IMR-90 (cell line): ENCODE measurements around the gene DOCK9. TPM values are rescaled to one million over a fixed set of nuclear protein-coding genes. Genes with fewer than 3 reads are reported as not detected.

Experiments used
- ATAC-seq: fragments of 200-7000 bp; cut with Tn5 transposase; 2 replicates; pipeline ENCODE4 v1.9.1; 2020; ENCODE audit warnings: low read depth, mild to moderate bottlenecking, moderate library complexity
- BruUV-seq: library from RNA; stranded (reverse); fragments of 400-500 nt; replicated peaks from 2 replicates; lab custom pipeline; 2021; lab: Mats Ljungman, UMichigan
- CTCF ChIA-PET: fragments of 300-600 bp; formaldehyde crosslinking; extraction: SDS; loops from one replicate; lab custom pipeline; 2021; ENCODE audit warnings: antibody characterized with exemption; lab: Yijun Ruan, JAX
- POLR2A ChIA-PET: fragments of 300-600 bp; sonication (Branson Sonifier 250); formaldehyde crosslinking; loops from one replicate; lab custom pipeline; 2022; ENCODE audit warnings: antibody characterized with exemption; ENCODE audit not compliant: unreplicated experiment; lab: Charles Lee
- DNase-seq: peaks from one replicate; pipeline ENCODE4 v3.0.0; 2013
- H2AFZ ChIP-seq: replicated peaks from 2 replicates; pipeline ENCODE3; 2013; ENCODE audit warnings: low read length, mild to moderate bottlenecking; ENCODE audit not compliant: poor library complexity
- H2AK5ac ChIP-seq: 2 replicates; pipeline ENCODE4 v1.6.1; 2013; ENCODE audit warnings: low read depth, low read length, inconsistent platforms
- H2AK9ac ChIP-seq: replicated peaks from 2 replicates; pipeline ENCODE3; 2013; ENCODE audit warnings: mild to moderate bottlenecking, low read depth, low read length, moderate library complexity; ENCODE audit not compliant: poor library complexity
- H2BK120ac ChIP-seq: 2 replicates; pipeline ENCODE4 v1.6.1; 2013; ENCODE audit warnings: low read depth, low read length, inconsistent platforms
- H2BK15ac ChIP-seq: 3 replicates; pipeline ENCODE4 v1.6.1; 2013; ENCODE audit warnings: low read depth, low read length, inconsistent platforms
- H2BK20ac ChIP-seq: 2 replicates; pipeline ENCODE4 v1.6.1; 2013; ENCODE audit warnings: low read depth, mild to moderate bottlenecking, inconsistent platforms, low read length, moderate library complexity
- H2BK5ac ChIP-seq: 2 replicates; pipeline ENCODE4 v1.6.1; 2013; ENCODE audit warnings: mild to moderate bottlenecking, low read depth, low read length, inconsistent platforms; ENCODE audit not compliant: poor library complexity, severe bottlenecking
- H3K14ac ChIP-seq: replicated peaks from 2 replicates; pipeline ENCODE4 v1.6.1; 2013; ENCODE audit warnings: low read depth, low read length, inconsistent platforms
- H3K18ac ChIP-seq: 2 replicates; pipeline ENCODE4 v1.6.1; 2013; ENCODE audit warnings: low read depth, low read length, control low read depth
- H3K23ac ChIP-seq: 2 replicates; pipeline ENCODE4 v1.6.1; 2013; ENCODE audit warnings: low read depth, low read length, inconsistent platforms
- H3K27ac ChIP-seq: 2 replicates; pipeline ENCODE4 v1.5.1; 2013; ENCODE audit warnings: mild to moderate bottlenecking, control low read depth, low read length; ENCODE audit not compliant: insufficient read depth
- H3K27me3 ChIP-seq: 2 replicates; pipeline ENCODE4 v1.6.1; 2013; ENCODE audit warnings: low read length; ENCODE audit not compliant: control insufficient read depth, insufficient read depth
- H3K36me3 ChIP-seq: 2 replicates; pipeline ENCODE4 v1.6.1; 2013; ENCODE audit warnings: low read length, mixed read lengths; ENCODE audit not compliant: control insufficient read depth, insufficient read depth
- H3K4ac ChIP-seq: 2 replicates; pipeline ENCODE4 v1.6.1; 2013; ENCODE audit warnings: low read depth, low read length, inconsistent platforms
- H3K4me1 ChIP-seq: 2 replicates; pipeline ENCODE4 v1.6.1; 2013; ENCODE audit warnings: low read length, mixed read lengths; ENCODE audit not compliant: control insufficient read depth, insufficient read depth
- H3K4me2 ChIP-seq: 2 replicates; pipeline ENCODE4 v1.6.1; 2013; ENCODE audit warnings: low read depth, mild to moderate bottlenecking, control low read depth, low read length, moderate library complexity
- H3K4me3 ChIP-seq: 2 replicates; pipeline ENCODE4 v1.5.1; 2013; ENCODE audit warnings: low read depth, mild to moderate bottlenecking, control low read depth, low read length, moderate library complexity; ENCODE audit not compliant: insufficient read depth
- H3K56ac ChIP-seq: 2 replicates; pipeline ENCODE4 v1.6.1; 2013; ENCODE audit warnings: low read length, inconsistent platforms; ENCODE audit not compliant: insufficient read depth; ENCODE audit errors: extremely low read depth
- H3K79me1 ChIP-seq, 2 experiments: 2 replicates each; pipeline ENCODE4 v1.6.1; 2013; ENCODE audit warnings: low read length in 2 of 2, inconsistent platforms in 1 of 2, low read depth in 1 of 2
- H3K9ac ChIP-seq: 2 replicates; pipeline ENCODE4 v1.6.1; 2013; ENCODE audit warnings: low read depth, low read length, control low read depth
- H3K9me1 ChIP-seq: 2 replicates; pipeline ENCODE4 v1.6.1; 2013; ENCODE audit warnings: low read length, inconsistent platforms; ENCODE audit not compliant: insufficient read depth
- H3K9me3 ChIP-seq: 2 replicates; pipeline ENCODE4 v1.6.1; 2013; ENCODE audit warnings: low read length; ENCODE audit not compliant: control insufficient read depth, insufficient read depth
- H4K20me1 ChIP-seq: 2 replicates; pipeline ENCODE4 v1.6.1; 2013; ENCODE audit warnings: low read length, inconsistent platforms; ENCODE audit not compliant: insufficient read depth
- H4K5ac ChIP-seq: 2 replicates; pipeline ENCODE4 v1.6.1; 2013; ENCODE audit warnings: mild to moderate bottlenecking, low read depth, low read length, control low read depth
- H4K8ac ChIP-seq, 2 experiments: 2 replicates each; pipeline ENCODE4 v1.6.1; 2013; ENCODE audit warnings: low read depth in 2 of 2, low read length in 2 of 2, control low read depth in 1 of 2, inconsistent platforms in 1 of 2
- H4K91ac ChIP-seq: 2 replicates; pipeline ENCODE4 v1.6.1; 2013; ENCODE audit warnings: low read depth, low read length, inconsistent platforms; ENCODE audit not compliant: insufficient read depth
- BHLHE40 ChIP-seq: fragments of 150-350 bp; IDR thresholded peaks from 2 replicates; pipeline ENCODE4 v1.6.1; 2016; ENCODE audit warnings: mild to moderate bottlenecking, low read depth, low read length
- CEBPB ChIP-seq: IDR thresholded peaks from 2 replicates; pipeline ENCODE4 v1.6.1; 2012; ENCODE audit warnings: low read depth, low read length, improper control_type of control experiment
- CHD1 ChIP-seq: IDR thresholded peaks from 2 replicates; pipeline ENCODE4 v1.6.1; 2012; ENCODE audit warnings: low read depth, low read length, improper control_type of control experiment
- CTCF ChIP-seq: conservative IDR thresholded peaks from 2 replicates; pipeline ENCODE4 v1.5.1; 2012; ENCODE audit warnings: mild to moderate bottlenecking, low read depth, low read length, improper control_type of control experiment
- FOS ChIP-seq: fragments of 150-350 bp; IDR thresholded peaks from 2 replicates; pipeline ENCODE4 v1.6.1; 2016; ENCODE audit warnings: low read depth, low read length
- MAFK ChIP-seq: IDR thresholded peaks from 2 replicates; pipeline ENCODE4 v1.6.1; 2012; ENCODE audit warnings: low read depth, low read length, improper control_type of control experiment
- MAZ ChIP-seq: IDR thresholded peaks from 2 replicates; pipeline ENCODE4 v1.6.1; 2012; ENCODE audit warnings: low read depth, mild to moderate bottlenecking, low read length, improper control_type of control experiment, moderate library complexity, borderline replicate concordance
- MXI1 ChIP-seq: IDR thresholded peaks from 2 replicates; pipeline ENCODE4 v1.6.1; 2012; ENCODE audit warnings: low read depth, mild to moderate bottlenecking, low read length, moderate library complexity, borderline replicate concordance
- NFE2L2 ChIP-seq: fragments of 150-350 bp; IDR thresholded peaks from 2 replicates; pipeline ENCODE4 v1.6.1; 2016; ENCODE audit warnings: low read depth, mild to moderate bottlenecking, low read length
- POLR2A ChIP-seq: IDR thresholded peaks from 2 replicates; pipeline ENCODE4 v1.6.1; 2012; ENCODE audit warnings: mild to moderate bottlenecking, low read depth, low read length
- RAD21 ChIP-seq: IDR thresholded peaks from 2 replicates; pipeline ENCODE4 v1.6.1; 2012; ENCODE audit warnings: low read length, improper control_type of control experiment
- RCOR1 ChIP-seq: IDR thresholded peaks from 2 replicates; pipeline ENCODE4 v1.6.1; 2012; ENCODE audit warnings: mild to moderate bottlenecking, low read length, improper control_type of control experiment; ENCODE audit not compliant: insufficient replicate concordance
- RFX5 ChIP-seq: IDR thresholded peaks from 2 replicates; pipeline ENCODE4 v1.8.0; 2012; ENCODE audit warnings: low read depth, mild to moderate bottlenecking, low read length, moderate library complexity
- SMC3 ChIP-seq: fragments of 150-350 bp; IDR thresholded peaks from 2 replicates; pipeline ENCODE4 v1.6.1; 2016; ENCODE audit warnings: low read depth, mild to moderate bottlenecking, antibody characterized with exemption, low read length, moderate library complexity
- USF2 ChIP-seq: fragments of 150-350 bp; IDR thresholded peaks from 2 replicates; pipeline ENCODE4 v1.6.1; 2017; ENCODE audit warnings: mild to moderate bottlenecking, antibody characterized with exemption, low read length, low read depth
- WGBS, 2 experiments: methylation state at CpG; one replicate each; pipeline versions ENCODE4 v1.1.5 to v1.1.7; 2013; ENCODE audit warnings: missing lambda C conversion rate in 2 of 2; ENCODE audit not compliant: insufficient read length in 1 of 2; ENCODE audit errors: extremely low coverage in 2 of 2; 5-methylcytosine and 5-hydroxymethylcytosine counted together
- dilution Hi-C: fragments of 300-500 bp; cut with HindIII; formaldehyde crosslinking; loops from one replicate; pipeline ENCODE4 v1.14.3; 2018; ENCODE audit warnings: low sequenced_read_pairs; ENCODE audit not compliant: unreplicated experiment
- in situ Hi-C: fragments of 300-500 bp; cut with MboI; formaldehyde crosslinking; loops from 3 replicates; pipeline ENCODE4 v1.14.3; 2019; ENCODE audit warnings: low sequenced_read_pairs, inconsistent platforms, mixed read lengths
- intact Hi-C: fragments of 100-400 bp; cut with micrococcal nuclease; formaldehyde crosslinking; loops from 2 replicates; pipeline ENCODE4 v1.10.0; 2022
- polyA plus RNA-seq, 3 experiments: library from polyadenylated mRNA; depleted of rRNA; stranded (reverse); fragments of >200 nt; gene quantifications; 2 replicates each; pipeline ENCODE4 v1.2.3, GENCODE V29; 2012; ENCODE audit warnings: low replicate concordance in 1 of 3
- total RNA-seq: library from RNA; depleted of rRNA; stranded (reverse); fragments of >200 nt; gene quantifications from 2 replicates; pipeline ENCODE4 v1.2.3, GENCODE V29; 2012
- TF ChIP-seq, protein P1 (sequence below): fragments of 150-350 bp; IDR thresholded peaks from 2 replicates; pipeline ENCODE4 v1.6.1; 2016; ENCODE audit warnings: low read depth, mild to moderate bottlenecking, low read length, moderate library complexity, borderline replicate concordance

The DOCK9 gene
- total and polyA plus RNA-seq, 2 of the 4 experiments (the other 2 are of a cell fraction): 4.8 to 7.2 TPM

DNA sequence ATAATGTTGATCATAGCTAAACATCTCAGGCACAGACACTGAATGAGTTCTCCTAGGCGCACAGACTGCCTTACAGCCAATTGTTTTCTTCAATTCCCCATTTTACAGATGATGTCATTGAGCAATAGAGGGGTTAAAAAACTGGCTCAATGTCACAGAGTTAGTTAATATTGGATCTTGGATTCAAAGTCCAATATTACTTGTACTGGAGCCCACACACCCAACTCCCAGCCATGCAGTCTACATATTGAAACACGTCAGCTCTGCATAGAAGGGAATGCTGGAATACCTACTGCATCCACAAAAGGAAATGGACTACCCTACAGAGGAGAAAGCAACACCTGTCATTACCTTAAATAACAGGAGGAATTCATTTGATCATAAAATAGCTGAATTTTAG is 149.2 kb downstream of the DOCK9 start:
- H3K27me3 ChIP-seq: no peaks in the 10 kb centered on the region; the same call in 1 of the 2 replicates
- no peak overlapping the region for H2AK9ac ChIP-seq
- no peak for DNase-seq
- intact Hi-C loops: no loop called here
- POLR2A ChIA-PET: no interaction called here
- no peak overlapping the region for H3K14ac ChIP-seq
- H4K5ac ChIP-seq: no peak overlapping the region
- no peak overlapping the region for H2BK20ac ChIP-seq
- no peak overlapping the region for H2BK120ac ChIP-seq
- no peak overlapping the region for H3K27ac ChIP-seq
- no peak overlapping the region for H2AK5ac ChIP-seq
- H3K9me3 ChIP-seq: no peaks in the 10 kb centered on the region
- H3K9me1 ChIP-seq: peaks cover 15% of the 10 kb centered on the region; the same call in 1 of the 2 replicates
- no peaks in the 10 kb centered on the region for H3K4me1 ChIP-seq
- no peak for ATAC-seq
- H3K79me1 ChIP-seq: no peaks in the 10 kb centered on the region
- no peak overlapping the region for H2BK5ac ChIP-seq
- H3K4me3 ChIP-seq: no peak overlapping the region
- no peak overlapping the region for H3K23ac ChIP-seq
- dilution Hi-C loops: no loop called here
- H2BK15ac ChIP-seq: no peak overlapping the region
- H2AFZ ChIP-seq: no peak overlapping the region
- no peak overlapping the region for H3K56ac ChIP-seq
- no peak overlapping the region for H3K9ac ChIP-seq
- H3K4ac ChIP-seq: no peak overlapping the region
- no CpG with 5 or more reads among the region's 2 CpGs for WGBS, 2 experiments
- no peak overlapping the region for H4K8ac ChIP-seq
- no TSS peak for BruUV-seq
- no peak overlapping the region for H4K91ac ChIP-seq
- no peak overlapping the region for H3K4me2 ChIP-seq
- TF ChIP-seq CTCF: no peak
- TF ChIP-seq RCOR1: no peak
- no peak for TF ChIP-seq BHLHE40
- TF ChIP-seq, protein P1, sequence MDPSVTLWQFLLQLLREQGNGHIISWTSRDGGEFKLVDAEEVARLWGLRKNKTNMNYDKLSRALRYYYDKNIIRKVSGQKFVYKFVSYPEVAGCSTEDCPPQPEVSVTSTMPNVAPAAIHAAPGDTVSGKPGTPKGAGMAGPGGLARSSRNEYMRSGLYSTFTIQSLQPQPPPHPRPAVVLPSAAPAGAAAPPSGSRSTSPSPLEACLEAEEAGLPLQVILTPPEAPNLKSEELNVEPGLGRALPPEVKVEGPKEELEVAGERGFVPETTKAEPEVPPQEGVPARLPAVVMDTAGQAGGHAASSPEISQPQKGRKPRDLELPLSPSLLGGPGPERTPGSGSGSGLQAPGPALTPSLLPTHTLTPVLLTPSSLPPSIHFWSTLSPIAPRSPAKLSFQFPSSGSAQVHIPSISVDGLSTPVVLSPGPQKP: no peak
- TF ChIP-seq NFE2L2: no peak
- TF ChIP-seq MAZ: no peak
- TF ChIP-seq RAD21: no peak
- no peak for TF ChIP-seq CEBPB
- no peak for TF ChIP-seq POLR2A
- TF ChIP-seq MXI1: no peak
- TF ChIP-seq FOS: no peak
- TF ChIP-seq CHD1: no peak
- no peak for TF ChIP-seq SMC3
- TF ChIP-seq RFX5: no peak
- TF ChIP-seq USF2: no peak
- TF ChIP-seq MAFK: no peak
- no peak overlapping the region for H3K18ac ChIP-seq
- no peaks in the 10 kb centered on the region for H3K36me3 ChIP-seq
- CTCF ChIA-PET: interaction anchor here (0.6 to 3.4 kb wide), 2 partner anchors 12 to 1168 kb away, joined by 3 to 17 read pairs; no protein-coding TSS in a partner anchor
- in situ Hi-C loops: loop anchor here (25.0 kb wide), 2 partner anchors 691 to 966 kb away; partner anchors contain the start of gene FARP1
- H4K20me1 ChIP-seq: no peaks in the 10 kb centered on the region
